Measurements from ENCODE around the gene ADAMTSL2. TPM values are rescaled to one million over a fixed set of nuclear protein-coding genes. Genes with fewer than 3 reads are reported as not detected.

The ADAMTSL2 gene
- polyA plus RNA-seq, 2 of the 4 experiments (the other 2 are of a cell fraction) = not detected

DNA sequence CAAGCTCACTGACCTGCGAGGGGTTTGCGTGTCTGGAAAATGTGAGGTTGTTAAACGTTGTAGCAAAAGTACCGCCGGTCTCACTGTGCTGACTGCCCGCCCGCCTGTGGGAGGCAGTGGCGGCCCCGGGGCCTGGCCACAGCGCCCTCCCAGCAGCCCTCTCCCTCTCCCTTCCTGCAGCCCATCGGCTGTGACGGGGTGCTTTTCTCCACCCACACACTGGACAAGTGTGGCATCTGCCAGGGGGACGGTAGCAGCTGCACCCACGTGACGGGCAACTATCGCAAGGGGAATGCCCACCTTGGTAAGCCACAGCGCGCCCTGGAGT, 6.2 kb downstream of the ADAMTSL2 start:
- Histone ChIP-seq H3K27ac (no peak overlapping the region), H3K4me2 (no peak overlapping the region), H3K9me3 (no peaks in the 10 kb centered on the region), H3K4me1 (no peaks in the 10 kb centered on the region), H3K4me3 (no peak overlapping the region)
- DNase-seq (ENCODE audit: low read depth in 1 of 2, low spot score in 1 of 2) (no peak), FAIRE-seq (no peak), ATAC-seq (no peak)
- WGBS (ENCODE audit: missing lambda C conversion rate) = 80% methylated on average over 6 of the region's 18 CpGs
- ChIA-PET CTCF (interaction anchor here (1.0 to 1.5 kb wide), 3 partner anchors 10 to 31 kb away, joined by 3 read pairs; no protein-coding TSS in a partner anchor), POLR2A (interaction anchor here (0.5 kb wide), 1 partner anchor 182 kb away, joined by 3 read pairs; no protein-coding TSS in a partner anchor)
- no peak for TF ChIP-seq GATA3 (IDR thresholded peaks at IDR 0.05; ENCODE audit: borderline replicate concordance)
- TF ChIP-seq RNF2 (IDR thresholded peaks at IDR 0.05; ENCODE audit: borderline replicate concordance, low read depth) = no peak
- TF ChIP-seq KDM1A (IDR thresholded peaks at IDR 0.05; ENCODE audit: low read depth) = no peak
- TF ChIP-seq CHD4 (IDR thresholded peaks at IDR 0.05; ENCODE audit: borderline replicate concordance) = no peak
- no peak for TF ChIP-seq CBX2 (IDR thresholded peaks at IDR 0.05; ENCODE audit: borderline replicate concordance, low read depth)
- no peak for TF ChIP-seq SREBF2 (IDR thresholded peaks at IDR 0.05)
- no peak for TF ChIP-seq CEBPB (IDR thresholded peaks at IDR 0.05)
- no peak for TF ChIP-seq HOXA7 (CRISPR knock-in tag; IDR thresholded peaks at IDR 0.05)
- TF ChIP-seq POLR2AphosphoS2 (conservative IDR thresholded peaks at IDR 0.05; ENCODE audit: low read length) = no peak
- no peak for TF ChIP-seq HEYL (CRISPR knock-in tag; IDR thresholded peaks at IDR 0.05)
- TF ChIP-seq ZNF302 (CRISPR knock-in tag; IDR thresholded peaks at IDR 0.05) = no peak
- TF ChIP-seq FOXS1 (CRISPR knock-in tag; IDR thresholded peaks at IDR 0.05) = no peak
- TF ChIP-seq, protein P1, sequence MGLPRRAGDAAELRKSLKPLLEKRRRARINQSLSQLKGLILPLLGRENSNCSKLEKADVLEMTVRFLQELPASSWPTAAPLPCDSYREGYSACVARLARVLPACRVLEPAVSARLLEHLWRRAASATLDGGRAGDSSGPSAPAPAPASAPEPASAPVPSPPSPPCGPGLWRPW (IDR thresholded peaks at IDR 0.05) = no peak
- TF ChIP-seq EHF (CRISPR knock-in tag; IDR thresholded peaks at IDR 0.05) = no peak
- no peak for TF ChIP-seq TFCP2L1 (CRISPR knock-in tag; IDR thresholded peaks at IDR 0.05)
- no peak for TF ChIP-seq MAZ (IDR thresholded peaks at IDR 0.05; ENCODE audit: borderline replicate concordance, low read depth, low read length)
- no peak for TF ChIP-seq FOSL2 (IDR thresholded peaks at IDR 0.05)
- no peak for TF ChIP-seq FOSL2 (CRISPR knock-in tag; IDR thresholded peaks at IDR 0.05)
- TF ChIP-seq NFE2L2 (conservative IDR thresholded peaks at IDR 0.05; ENCODE audit: low read length) = no peak

DNA sequence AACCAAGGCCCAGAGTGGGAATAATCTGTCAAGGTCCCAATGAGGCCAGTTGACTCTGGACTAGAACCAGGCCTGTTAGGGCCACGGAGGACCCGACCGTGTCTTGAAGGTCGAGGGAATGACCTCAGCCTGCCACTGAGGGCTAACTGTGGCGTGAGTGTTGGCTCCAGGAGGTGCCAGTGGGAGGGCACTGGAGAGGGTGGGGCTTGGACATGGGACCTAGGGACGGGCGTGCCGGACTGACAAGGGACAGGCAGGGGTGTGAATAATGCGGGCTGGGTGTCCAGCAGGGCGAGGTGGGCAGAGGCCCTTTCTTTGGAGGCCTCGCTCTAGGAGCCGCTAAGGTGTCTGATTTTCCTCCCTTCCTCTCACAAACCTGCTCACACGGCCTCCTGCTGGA, 7.5 kb downstream of the ADAMTSL2 start:
- no peaks in the 10 kb centered on the region for H3K4me1 ChIP-seq
- ATAC-seq (no peak), DNase-seq (ENCODE audit: low read depth in 1 of 2, low spot score in 1 of 2) (no peak), FAIRE-seq (no peak)
- WGBS (ENCODE audit: missing lambda C conversion rate) = 62% methylated on average over 13 of the region's 13 CpGs
- TF ChIP-seq, protein P2, sequence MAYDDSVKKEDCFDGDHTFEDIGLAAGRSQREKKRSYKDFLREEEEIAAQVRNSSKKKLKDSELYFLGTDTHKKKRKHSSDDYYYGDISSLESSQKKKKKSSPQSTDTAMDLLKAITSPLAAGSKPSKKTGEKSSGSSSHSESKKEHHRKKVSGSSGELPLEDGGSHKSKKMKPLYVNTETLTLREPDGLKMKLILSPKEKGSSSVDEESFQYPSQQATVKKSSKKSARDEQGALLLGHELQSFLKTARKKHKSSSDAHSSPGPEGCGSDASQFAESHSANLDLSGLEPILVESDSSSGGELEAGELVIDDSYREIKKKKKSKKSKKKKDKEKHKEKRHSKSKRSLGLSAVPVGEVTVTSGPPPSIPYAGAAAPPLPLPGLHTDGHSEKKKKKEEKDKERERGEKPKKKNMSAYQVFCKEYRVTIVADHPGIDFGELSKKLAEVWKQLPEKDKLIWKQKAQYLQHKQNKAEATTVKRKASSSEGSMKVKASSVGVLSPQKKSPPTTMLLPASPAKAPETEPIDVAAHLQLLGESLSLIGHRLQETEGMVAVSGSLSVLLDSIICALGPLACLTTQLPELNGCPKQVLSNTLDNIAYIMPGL (CRISPR knock-in tag; IDR thresholded peaks at IDR 0.05; ENCODE audit: borderline replicate concordance) = no peak
- TF ChIP-seq, protein P3, sequence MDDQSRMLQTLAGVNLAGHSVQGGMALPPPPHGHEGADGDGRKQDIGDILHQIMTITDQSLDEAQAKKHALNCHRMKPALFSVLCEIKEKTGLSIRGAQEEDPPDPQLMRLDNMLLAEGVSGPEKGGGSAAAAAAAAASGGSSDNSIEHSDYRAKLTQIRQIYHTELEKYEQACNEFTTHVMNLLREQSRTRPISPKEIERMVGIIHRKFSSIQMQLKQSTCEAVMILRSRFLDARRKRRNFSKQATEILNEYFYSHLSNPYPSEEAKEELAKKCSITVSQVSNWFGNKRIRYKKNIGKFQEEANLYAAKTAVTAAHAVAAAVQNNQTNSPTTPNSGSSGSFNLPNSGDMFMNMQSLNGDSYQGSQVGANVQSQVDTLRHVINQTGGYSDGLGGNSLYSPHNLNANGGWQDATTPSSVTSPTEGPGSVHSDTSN (IDR thresholded peaks at IDR 0.05) = no peak
- TF ChIP-seq HDAC2 (IDR thresholded peaks at IDR 0.05) (no peak), NFE2L2 (conservative IDR thresholded peaks at IDR 0.05; ENCODE audit: low read length) (no peak), MAFK (IDR thresholded peaks at IDR 0.05; ENCODE audit: partially characterized antibody) (no peak), RNF2 (IDR thresholded peaks at IDR 0.05; ENCODE audit: borderline replicate concordance, low read depth) (no peak), JUNB (IDR thresholded peaks at IDR 0.05) (no peak), POLR2A (IDR thresholded peaks at IDR 0.05; ENCODE audit: low read length) (no peak), CBX2 (IDR thresholded peaks at IDR 0.05; ENCODE audit: borderline replicate concordance, low read depth) (no peak)
- ChIA-PET CTCF (interaction anchor here (0.6 kb wide), 1 partner anchor 542 kb away, joined by 5 read pairs; no protein-coding TSS in a partner anchor), POLR2A (no interaction called here)
- H3K9me3 ChIP-seq = no peaks in the 10 kb centered on the region
- no peak overlapping the region for H3K4me3 ChIP-seq
- H3K4me2 ChIP-seq = no peak overlapping the region
- H3K27ac ChIP-seq = no peak overlapping the region
